K562 (cell line): ENCODE results near the gene SCP2. TPM values are rescaled to one million over a fixed set of nuclear protein-coding genes. Genes with fewer than 3 reads are reported as not detected.

Source experiments
- ATAC-seq: fragments of 200-7000 bp; cut with Tn5 transposase; 3 replicates; pipeline ENCODE4 v1.9.1; 2020; ENCODE audit warnings: moderate library complexity
- BruUV-seq: library from RNA; stranded (reverse); fragments of 400-500 nt; replicated peaks from 2 replicates; lab custom pipeline; 2021; lab: Mats Ljungman, UMichigan
- CTCF ChIA-PET: fragments of 300-600 bp; formaldehyde crosslinking; extraction: SDS; loops from one replicate; lab custom pipeline; 2021; ENCODE audit warnings: low intra/inter-chr PET ratio; lab: Yijun Ruan, JAX
- POLR2A ChIA-PET: fragments of 300-600, 350-650 bp; sonication (Branson Sonifier 250); formaldehyde crosslinking; extraction: SDS; loops from one replicate; lab custom pipeline; 2021; ENCODE audit warnings: antibody characterized with exemption, inconsistent platforms; lab: Yijun Ruan, JAX
- DNase-seq, 4 experiments: peaks; one replicate each; pipeline versions ENCODE4 v3.0.0 to v3.0.0-alpha.2; 2011 to 2018; ENCODE audit warnings: low spot score in 3 of 4, mixed read lengths in 3 of 4; ENCODE audit errors: extremely low read depth in 1 of 4
- FAIRE-seq: peaks from 2 replicates; lab custom pipeline; 2011; peaks lifted over from hg19 to GRCh38; lab: Jason Lieb, UNC
- H2AFZ ChIP-seq: 2 replicates; pipeline ENCODE4 v1.6.0; 2011; ENCODE audit warnings: low read depth, low read length, control low read depth, inconsistent platforms
- H3K27ac ChIP-seq: fragments of 200-600 bp; 3 replicates; pipeline ENCODE4 v1.8.0; 2011; ENCODE audit warnings: low read depth, mild to moderate bottlenecking, control low read depth, inconsistent platforms, low read length, moderate library complexity, mixed read lengths; ENCODE audit errors: extremely low read depth
- H3K27me3 ChIP-seq, 2 experiments: fragments of 300-600 bp in 1 of 2; 2 replicates in 1 of 2; 3 replicates in 1 of 2; pipeline versions ENCODE4 v1.6.0 to v1.8.0; 2011; ENCODE audit warnings: inconsistent platforms in 2 of 2, low read length in 2 of 2, mild to moderate bottlenecking in 1 of 2, mixed read lengths in 1 of 2, moderate library complexity in 1 of 2; ENCODE audit not compliant: control insufficient read depth in 2 of 2, insufficient read depth in 2 of 2
- H3K36me3 ChIP-seq: fragments of 300-600 bp; 3 replicates; pipeline ENCODE4 v1.8.0; 2011; ENCODE audit warnings: mild to moderate bottlenecking, low read length, inconsistent platforms; ENCODE audit not compliant: control insufficient read depth, insufficient read depth
- H3K4me1 ChIP-seq, 2 experiments: fragments of 200-600 bp in 1 of 2; replicated peaks in 1 of 2; 2 replicates in 1 of 2; 3 replicates in 1 of 2; pipeline versions ENCODE4 v1.5.1 to v1.8.0; 2011; ENCODE audit warnings: inconsistent platforms in 2 of 2, low read length in 2 of 2, mild to moderate bottlenecking in 1 of 2, mixed read lengths in 1 of 2, moderate library complexity in 1 of 2; ENCODE audit not compliant: control insufficient read depth in 2 of 2, insufficient read depth in 2 of 2
- H3K4me2 ChIP-seq: 2 replicates; pipeline ENCODE4 v1.6.1; 2011; ENCODE audit warnings: low read length, control low read depth, inconsistent platforms, mixed read lengths; ENCODE audit not compliant: insufficient read depth
- H3K4me3 ChIP-seq: fragments of 200-600 bp; sonication (generic), shearing (Covaris generic); 2 replicates; pipeline ENCODE4 v1.5.1; 2016; ENCODE audit warnings: control low read depth, inconsistent platforms
- H3K79me2 ChIP-seq: fragments of 200-600 bp; 3 replicates; pipeline ENCODE4 v1.8.0; 2011; ENCODE audit warnings: low read length, inconsistent platforms; ENCODE audit not compliant: control insufficient read depth, insufficient read depth
- H3K9ac ChIP-seq, 2 experiments: 2 replicates each; pipeline versions ENCODE4 v1.6.0 to v1.6.1; 2011; ENCODE audit warnings: low read depth in 2 of 2, low read length in 2 of 2, control low read depth in 1 of 2, inconsistent platforms in 1 of 2, mild to moderate bottlenecking in 1 of 2, mixed read lengths in 1 of 2; ENCODE audit not compliant: insufficient read depth in 1 of 2
- H3K9me1 ChIP-seq: one replicate; pipeline ENCODE4 v1.6.0; 2011; ENCODE audit warnings: inconsistent platforms, mild to moderate bottlenecking, low read length, moderate library complexity; ENCODE audit not compliant: control insufficient read depth, insufficient read depth
- H3K9me3 ChIP-seq: replicated peaks from 2 replicates; pipeline ENCODE4 v1.5.1; 2011; ENCODE audit warnings: low read depth, low read length, inconsistent platforms; ENCODE audit not compliant: control insufficient read depth, insufficient read depth
- H4K20me1 ChIP-seq: replicated peaks from 2 replicates; pipeline ENCODE4 v1.6.1; 2011; ENCODE audit warnings: low read length, inconsistent platforms, mixed read lengths; ENCODE audit not compliant: control insufficient read depth, insufficient read depth
- CLOCK ChIP-seq: fragments of 250-450 bp; sonication (Bioruptor Pico); IDR thresholded peaks from 2 replicates; pipeline ENCODE4 v1.4.0; 2020; ENCODE audit warnings: mild to moderate bottlenecking, moderate library complexity, borderline replicate concordance
- CREB5 ChIP-seq: fragments of 250-450 bp; sonication (Bioruptor Pico); IDR thresholded peaks from 2 replicates; pipeline ENCODE4 v1.5.0; 2020; ENCODE audit warnings: mild to moderate bottlenecking
- E2F5 ChIP-seq: sonication (generic); formaldehyde crosslinking; IDR thresholded peaks from 2 replicates; pipeline ENCODE4 v1.8.0; 2022; ENCODE audit warnings: mild to moderate bottlenecking, missing genetic modification reagents
- EHMT2 ChIP-seq: fragments of 450-650 bp; IDR thresholded peaks from 2 replicates; pipeline ENCODE4 v1.6.1; 2018; ENCODE audit warnings: antibody characterized with exemption
- FOXK2 ChIP-seq, 2 experiments: fragments of 450-650 bp; IDR thresholded peaks in 1 of 2; conservative IDR thresholded peaks in 1 of 2; 2 replicates each; pipeline ENCODE4 v1.6.1; 2016; ENCODE audit warnings: low read depth in 2 of 2, mild to moderate bottlenecking in 1 of 2
- MAZ ChIP-seq, 2 experiments: fragments of 450-650 bp in 1 of 2; sonication (generic) in 1 of 2; formaldehyde crosslinking; IDR thresholded peaks in 1 of 2; conservative IDR thresholded peaks in 1 of 2; 2 replicates each; pipeline versions ENCODE4 v1.4.0 to v1.5.0; 2020; ENCODE audit warnings: mild to moderate bottlenecking in 1 of 2, missing genetic modification reagents in 1 of 2
- PURB ChIP-seq: sonication (generic); formaldehyde crosslinking; IDR thresholded peaks from 2 replicates; pipeline ENCODE4 v1.9.0; 2021; ENCODE audit warnings: low read depth, mild to moderate bottlenecking, missing genetic modification reagents
- RBM39 ChIP-seq: fragments of 200-400 bp; formaldehyde crosslinking; optimal IDR thresholded peaks from 2 replicates; pipeline ENCODE3; 2018; ENCODE audit warnings: low read depth, low read length
- SPI1 ChIP-seq: IDR thresholded peaks from 2 replicates; pipeline ENCODE4 v1.6.1; 2011; ENCODE audit warnings: low read depth, low read length, control low read depth, borderline replicate concordance
- YY1 ChIP-seq, 3 experiments: IDR thresholded peaks; 2 replicates each; pipeline ENCODE4 v1.6.1; 2011; ENCODE audit warnings: low read length in 2 of 3, mild to moderate bottlenecking in 2 of 3, moderate library complexity in 2 of 3, borderline replicate concordance in 1 of 3, control low read depth in 1 of 3, low read depth in 1 of 3; ENCODE audit not compliant: insufficient read depth in 3 of 3, insufficient replicate concordance in 2 of 3, control insufficient read depth in 1 of 3, insufficient read length in 1 of 3; ENCODE audit errors: extremely low read depth in 1 of 3
- ZNF121 ChIP-seq: sonication (generic); formaldehyde crosslinking; conservative IDR thresholded peaks from 2 replicates; pipeline ENCODE4 v1.8.0; 2022; ENCODE audit warnings: missing genetic modification reagents
- ZNF184 ChIP-seq: sonication (generic); formaldehyde crosslinking; IDR thresholded peaks from 2 replicates; pipeline ENCODE4 v1.5.0; 2020; ENCODE audit warnings: missing genetic modification reagents
- ZNF384 ChIP-seq: IDR thresholded peaks from 2 replicates; pipeline ENCODE4 v1.6.1; 2012; ENCODE audit warnings: low read depth, low read length, improper control_type of control experiment
- ZNF507 ChIP-seq: conservative IDR thresholded peaks from 2 replicates; pipeline ENCODE4 v1.6.1; 2017; ENCODE audit warnings: missing genetic modification characterization, missing compliant biosample characterization
- WGBS: fragments of 100-300 bp; shearing (Covaris generic); methylation state at CpG from one replicate; pipeline ENCODE4 v1.1.6; 2016; ENCODE audit warnings: low coverage, mixed read lengths; ENCODE audit not compliant: insufficient coverage; ENCODE audit errors: missing lambda C conversion rate; 5-methylcytosine and 5-hydroxymethylcytosine counted together
- in situ Hi-C: fragments of 300-500 bp; cut with MboI; formaldehyde crosslinking; loops from 4 replicates; pipeline ENCODE4 v1.15.0; 2018; ENCODE audit warnings: inconsistent platforms, mixed read lengths
- intact Hi-C: fragments of 100-400 bp; cut with micrococcal nuclease; formaldehyde crosslinking; loops from 2 replicates; pipeline ENCODE4 v1.14.2; 2022
- polyA plus RNA-seq, 8 experiments: library from polyadenylated mRNA; depleted of rRNA in 4 of 8; stranded (reverse) in 5 of 8; unstranded in 3 of 8; fragments of >200 nt; fragmentation: Nextera tagmentation in 2 of 8; fragmentation: Illumina TruSeq in 1 of 8; extraction: Ambion mirVana in 2 of 8; extraction: Trizol in 1 of 8; gene quantifications; 2 replicates each; pipeline versions ENCODE4 v1.2.1 to v1.2.3, GENCODE V29; 2011 to 2014; ENCODE audit warnings: inconsistent platforms in 1 of 8, missing spikeins in 1 of 8
- total RNA-seq, 7 experiments: library from RNA; depleted of rRNA in 6 of 7; stranded (reverse); fragments of >200 nt in 6 of 7; fragmentation: Illumina TruSeq in 2 of 7; extraction: Trizol in 2 of 7; gene quantifications; 2 replicates each; pipeline versions ENCODE4 v1.2.1 to v1.2.3, GENCODE V29; 2011 to 2021; ENCODE audit warnings: low replicate concordance in 1 of 7
- TF ChIP-seq, protein P1 (sequence below): sonication (generic); formaldehyde crosslinking; IDR thresholded peaks from 2 replicates; pipeline ENCODE4 v1.8.1; 2022; ENCODE audit warnings: missing genetic modification reagents

The SCP2 gene
- total and polyA plus RNA-seq, 9 of the 15 experiments (the other 6 are each of a cell fraction or from before 2014, with no cell fraction given): 63.8 to 258 (median 106) TPM

DNA sequence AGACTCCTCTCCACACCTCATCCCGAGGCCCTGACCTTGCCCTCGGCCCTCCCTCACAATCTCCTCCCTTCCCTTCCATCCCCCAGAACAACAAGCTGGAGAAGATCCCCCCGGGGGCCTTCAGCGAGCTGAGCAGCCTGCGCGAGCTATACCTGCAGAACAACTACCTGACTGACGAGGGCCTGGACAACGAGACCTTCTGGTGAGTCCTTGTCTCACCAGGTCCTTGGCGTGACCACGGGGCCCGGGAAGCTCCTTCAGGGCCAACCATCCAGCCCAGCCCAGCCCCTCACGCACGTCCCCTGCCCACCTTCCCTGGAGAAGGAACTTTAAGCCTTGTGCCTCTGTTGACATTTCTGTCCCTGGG lies 150.5 kb downstream of the SCP2 start:
- Histone ChIP-seq H3K4me1 (peaks cover 0 to 33% of the 10 kb centered on the region in 2 experiments; a peak in 2 of 5 replicates), H3K4me3 (no peak overlapping the region), H3K79me2 (no peaks in the 10 kb centered on the region), H3K4me2 (no peak overlapping the region), H3K27me3 (peaks cover 0 to 33% of the 10 kb centered on the region in 2 experiments; a peak in 3 of 5 replicates), H3K9me1 (no peaks in the 10 kb centered on the region), H4K20me1 (peaks cover 4% of the 10 kb centered on the region; the same call in 1 of the 2 replicates), H2AFZ (no peak overlapping the region), H3K9ac (no peak overlapping the region), H3K36me3 (no peaks in the 10 kb centered on the region), H3K9me3 (no peaks in the 10 kb centered on the region), H3K27ac (no peak overlapping the region)
- ATAC-seq (no peak), FAIRE-seq (no peak), DNase-seq (no peak)
- BruUV-seq: no TSS peak
- WGBS: 3% methylated on average over 11 of the region's 13 CpGs
- TF ChIP-seq PURB (CRISPR knock-in tag) (no peak), RBM39 (no peak), ZNF384 (no peak), YY1 (IDR thresholded peaks at IDR 0.05; ENCODE audit: borderline replicate concordance in 1 of 3, control insufficient read depth in 1 of 3, extremely low read depth in 1 of 3, insufficient read depth in 3 of 3, insufficient read length in 1 of 3, insufficient replicate concordance in 2 of 3, low read depth in 1 of 3, low read length in 2 of 3) (no peak), SPI1 (no peak), E2F5 (no peak), ZNF184 (CRISPR knock-in tag) (no peak), CLOCK (CRISPR knock-in tag) (no peak), FOXK2 (conservative IDR thresholded peaks at IDR 0.05 in 1 of 2, IDR thresholded peaks at IDR 0.05 in 1 of 2; ENCODE audit: low read depth in 2 of 2) (no peak), CREB5 (CRISPR knock-in tag) (no peak), ZNF121 (CRISPR knock-in tag) (no peak), MAZ (CRISPR knock-in tag; conservative IDR thresholded peaks at IDR 0.05 in 1 of 2, IDR thresholded peaks at IDR 0.05 in 1 of 2) (no peak), EHMT2 (no peak), ZNF507 (tag) (no peak)
- TF ChIP-seq, protein P1, sequence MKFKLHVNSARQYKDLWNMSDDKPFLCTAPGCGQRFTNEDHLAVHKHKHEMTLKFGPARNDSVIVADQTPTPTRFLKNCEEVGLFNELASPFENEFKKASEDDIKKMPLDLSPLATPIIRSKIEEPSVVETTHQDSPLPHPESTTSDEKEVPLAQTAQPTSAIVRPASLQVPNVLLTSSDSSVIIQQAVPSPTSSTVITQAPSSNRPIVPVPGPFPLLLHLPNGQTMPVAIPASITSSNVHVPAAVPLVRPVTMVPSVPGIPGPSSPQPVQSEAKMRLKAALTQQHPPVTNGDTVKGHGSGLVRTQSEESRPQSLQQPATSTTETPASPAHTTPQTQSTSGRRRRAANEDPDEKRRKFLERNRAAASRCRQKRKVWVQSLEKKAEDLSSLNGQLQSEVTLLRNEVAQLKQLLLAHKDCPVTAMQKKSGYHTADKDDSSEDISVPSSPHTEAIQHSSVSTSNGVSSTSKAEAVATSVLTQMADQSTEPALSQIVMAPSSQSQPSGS: no peak
- CTCF ChIA-PET: no interaction called here
- POLR2A ChIA-PET: interaction anchor here (0.6 to 0.8 kb wide), 3 partner anchors 17 to 145 kb away, joined by 3 read pairs; no protein-coding TSS in a partner anchor
- in situ Hi-C loops: loop anchor here (5.0 kb wide), 1 partner anchor 45 kb away; no protein-coding TSS in a partner anchor
- intact Hi-C loops: no loop called here
